Smooth muscle cell of trachea (primary cell): ENCODE measurements around the gene GOLGA6L25. TPM values are rescaled to one million over a fixed set of nuclear protein-coding genes. Genes with fewer than 3 reads are reported as not detected.

Source experiments
- total RNA-seq: library from RNA; depleted of rRNA; stranded (reverse); fragments of >200 nt; gene quantifications from 2 replicates; pipeline ENCODE4 v1.2.1, GENCODE V29; 2014

GOLGA6L25 gene, protein sequence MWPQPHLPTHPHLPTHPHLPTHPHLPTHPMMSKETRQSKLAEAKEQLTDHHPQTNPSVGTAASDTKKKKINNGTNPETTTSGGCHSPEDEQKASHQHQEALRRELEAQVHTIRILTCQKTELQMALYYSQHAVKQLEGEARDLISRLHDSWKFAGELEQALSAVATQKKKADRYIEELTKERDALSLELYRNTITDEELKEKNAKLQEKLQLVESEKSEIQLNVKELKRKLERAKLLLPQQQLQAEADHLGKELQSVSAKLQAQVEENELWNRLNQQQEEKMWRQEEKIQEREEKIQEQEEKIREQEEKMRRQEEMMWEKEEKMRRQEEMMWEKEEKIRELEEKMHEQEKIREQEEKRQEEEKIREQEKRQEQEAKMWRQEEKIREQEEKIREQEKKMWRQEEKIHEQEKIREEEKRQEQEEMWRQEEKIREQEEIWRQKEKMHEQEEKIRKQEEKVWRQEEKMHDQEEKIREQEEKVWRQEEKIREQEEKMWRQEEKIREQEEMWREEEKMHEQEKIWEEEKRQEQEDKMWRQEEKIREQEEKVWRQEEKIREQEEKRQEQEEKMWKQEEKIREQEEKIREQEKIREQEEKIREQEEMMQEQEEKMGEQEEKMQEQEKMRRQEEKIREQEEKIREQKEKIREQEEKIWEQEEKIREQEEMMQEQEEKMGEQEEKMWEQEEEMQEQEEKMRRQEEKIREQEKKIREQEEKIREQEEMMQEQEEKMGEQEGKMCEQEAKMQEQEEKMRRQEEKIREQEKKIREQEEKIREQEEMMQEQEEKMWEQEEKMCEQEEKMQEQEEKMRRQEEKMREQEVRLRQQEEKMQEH
- not detected in 2 replicates for total RNA-seq

GRCh38 chr15:28553268-28553667 is at the start of gene GOLGA6L25:
TSS of gene GOLGA6L25 (plus strand) at chr15:28553568. CDS start at chr15:28553629, 61 bp downstream.

DNA sequence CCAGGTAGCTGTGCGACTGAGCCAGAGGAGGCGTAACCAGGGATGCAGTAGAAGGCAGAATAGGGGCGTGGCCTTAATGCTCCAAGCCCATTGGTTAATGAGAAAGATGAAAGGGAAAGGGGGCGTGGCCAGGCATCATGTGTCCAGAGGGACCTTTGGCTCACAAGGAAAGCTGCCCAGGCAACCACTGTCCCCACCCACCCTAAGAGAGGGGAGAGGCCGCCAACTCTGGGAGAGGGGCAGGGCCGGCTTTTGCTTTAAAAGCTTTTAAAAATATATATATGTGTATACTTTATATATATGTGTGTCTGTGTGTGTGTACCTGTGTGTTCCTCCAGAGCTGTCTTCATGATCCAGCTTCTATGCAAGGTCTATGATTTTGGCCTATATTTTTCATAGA is 20.4 kb upstream of the GOLGA6L25 start, which contains the start of gene GOLGA8G:
Gene GOLGA8G, minus strand, starts transcription at position 18 of the 400 bp plus-strand sequence. CDS start 62 bp downstream, outside the sequence.

Other genes with a start within 250 kb of the GOLGA6L25 start
- gene HERC2, start 231.4 kb upstream of the GOLGA6L25 start, total RNA-seq, result 44.9 and 57.7 TPM in 2 replicates
- gene GOLGA6L24, start 195.5 kb upstream of the GOLGA6L25 start, total RNA-seq, result not detected in 2 replicates
- gene GOLGA8F, start 174.9 kb upstream of the GOLGA6L25 start, total RNA-seq, result under 0.01 TPM in 1 of 2 replicates, not detected in the other
- gene GOLGA8G, start 20.6 kb upstream of the GOLGA6L25 start, total RNA-seq, result not detected in 2 replicates
- gene GOLGA8M, start 158.9 kb downstream of the GOLGA6L25 start, total RNA-seq, result 0.73 and 1.2 TPM in 2 replicates